SK-N-SH (cell line): ENCODE data around the gene ZNF550. TPM values are rescaled to one million over a fixed set of nuclear protein-coding genes. Genes with fewer than 3 reads are reported as not detected.

Source experiments
- CTCF ChIA-PET: fragments of 300-600, 350-600 bp; formaldehyde crosslinking; extraction: SDS; loops from one replicate; lab custom pipeline; 2021; lab: Yijun Ruan, JAX
- POLR2A ChIA-PET: fragments of 350-600 bp; sonication (Branson Sonifier 250); formaldehyde crosslinking; extraction: SDS; loops from one replicate; lab custom pipeline; 2020; ENCODE audit warnings: antibody characterized with exemption, inconsistent platforms; lab: Yijun Ruan, JAX
- DNase-seq: peaks from one replicate; pipeline ENCODE4 v3.0.0; 2012
- H2AFZ ChIP-seq: fragments of 200-600 bp; sonication (generic); 2 replicates; pipeline ENCODE4 v1.8.1; 2016; ENCODE audit warnings: antibody characterized with exemption, mild to moderate bottlenecking, low read depth
- H3F3A ChIP-seq: fragments of 200-600 bp; sonication (generic); replicated peaks from 2 replicates; pipeline ENCODE3; 2016; ENCODE audit warnings: antibody characterized with exemption, mild to moderate bottlenecking; ENCODE audit not compliant: insufficient read depth
- H3K27ac ChIP-seq, 2 experiments: fragments of 200-500 bp in 1 of 2; fragments of 200-600 bp in 1 of 2; sonication (Bioruptor generic) in 1 of 2; sonication (generic), shearing (Covaris generic) in 1 of 2; 2 replicates each; pipeline versions ENCODE4 v1.5.1 to v1.6.1; 2014 to 2016; ENCODE audit warnings: low read depth in 2 of 2, inconsistent platforms in 1 of 2, low read length in 1 of 2, mild to moderate bottlenecking in 1 of 2, mixed read lengths in 1 of 2
- H3K27me3 ChIP-seq: fragments of 200-600 bp; sonication (generic), shearing (Covaris generic); 2 replicates; pipeline ENCODE4 v1.6.1; 2016; ENCODE audit warnings: mixed run types; ENCODE audit not compliant: insufficient read depth
- H3K36me3 ChIP-seq, 2 experiments: fragments of 200-500 bp in 1 of 2; fragments of 200-600 bp in 1 of 2; sonication (Bioruptor generic) in 1 of 2; sonication (generic) in 1 of 2; replicated peaks in 1 of 2; 2 replicates each; pipeline versions ENCODE3 to v1.5.1; 2014 to 2016; ENCODE audit warnings: low read length in 1 of 2, mild to moderate bottlenecking in 1 of 2; ENCODE audit not compliant: insufficient read depth in 2 of 2, control insufficient read depth in 1 of 2
- H3K4me1 ChIP-seq, 2 experiments: fragments of 200-500 bp in 1 of 2; fragments of 200-600 bp in 1 of 2; sonication (Bioruptor generic) in 1 of 2; sonication (generic), shearing (Covaris generic) in 1 of 2; 2 replicates each; pipeline versions ENCODE4 v1.5.1 to v1.6.1; 2014 to 2016; ENCODE audit warnings: low read depth in 1 of 2, low read length in 1 of 2, mixed run types in 1 of 2; ENCODE audit not compliant: insufficient read depth in 2 of 2, control insufficient read depth in 1 of 2
- H3K4me2 ChIP-seq: fragments of 200-600 bp; sonication (generic), shearing (Covaris generic); 2 replicates; pipeline ENCODE4 v1.6.1; 2017; ENCODE audit warnings: mixed run types
- H3K4me3 ChIP-seq, 2 experiments: fragments of 200-500 bp in 1 of 2; fragments of 200-600 bp in 1 of 2; sonication (Bioruptor generic) in 1 of 2; sonication (generic), shearing (Covaris generic) in 1 of 2; 2 replicates each; pipeline versions ENCODE4 v1.5.1 to v1.8.1; 2014 to 2016; ENCODE audit warnings: low read depth in 2 of 2, inconsistent platforms in 1 of 2, low read length in 1 of 2, mild to moderate bottlenecking in 1 of 2, mixed read lengths in 1 of 2, moderate library complexity in 1 of 2
- H3K79me2 ChIP-seq: fragments of 200-600 bp; sonication (generic); 2 replicates; pipeline ENCODE4 v1.8.1; 2017; ENCODE audit warnings: mild to moderate bottlenecking; ENCODE audit not compliant: insufficient read depth
- H3K9ac ChIP-seq: fragments of 200-600 bp; sonication (generic); 2 replicates; pipeline ENCODE4 v1.6.1; 2017; ENCODE audit warnings: mixed run types
- H3K9me2 ChIP-seq: fragments of 200-600 bp; sonication (generic); 2 replicates; pipeline ENCODE4 v1.6.1; 2017; ENCODE audit warnings: mixed run types
- H3K9me3 ChIP-seq: fragments of 200-600 bp; sonication (generic); 2 replicates; pipeline ENCODE4 v1.6.1; 2017; ENCODE audit warnings: mixed run types, mild to moderate bottlenecking, moderate library complexity
- H4K20me1 ChIP-seq: fragments of 200-600 bp; sonication (generic); 2 replicates; pipeline ENCODE4 v1.6.1; 2017; ENCODE audit warnings: mild to moderate bottlenecking, mixed run types; ENCODE audit not compliant: insufficient read depth
- CTCF ChIP-seq: fragments of 200-600 bp; sonication (generic); IDR thresholded peaks from 2 replicates; pipeline ENCODE4 v1.6.1; 2017; ENCODE audit warnings: antibody characterized with exemption, mild to moderate bottlenecking, moderate library complexity
- ELF1 ChIP-seq: IDR thresholded peaks from 2 replicates; pipeline ENCODE4 v1.4.0; 2012
- FOSL2 ChIP-seq: IDR thresholded peaks from 2 replicates; pipeline ENCODE4 v1.4.0; 2012; ENCODE audit warnings: low read depth, mild to moderate bottlenecking, moderate library complexity, borderline replicate concordance
- FOXJ3 ChIP-seq: sonication (generic); formaldehyde crosslinking; IDR thresholded peaks from 2 replicates; pipeline ENCODE4 v1.5.1; 2020; ENCODE audit warnings: mild to moderate bottlenecking, missing genetic modification reagents
- FOXM1 ChIP-seq: IDR thresholded peaks from 2 replicates; pipeline ENCODE4 v1.4.0; 2012; ENCODE audit warnings: low read depth, mild to moderate bottlenecking
- GATA2 ChIP-seq: sonication (generic); formaldehyde crosslinking; IDR thresholded peaks from 2 replicates; pipeline ENCODE4 v1.5.0; 2020; ENCODE audit warnings: mild to moderate bottlenecking, missing genetic modification reagents
- IRF3 ChIP-seq: fragments of 150-350 bp; IDR thresholded peaks from 2 replicates; pipeline ENCODE4 v1.6.1; 2016; ENCODE audit warnings: mild to moderate bottlenecking, low read depth, low read length
- MAX ChIP-seq: IDR thresholded peaks from 2 replicates; pipeline ENCODE4 v1.4.0; 2012; ENCODE audit warnings: low read depth
- MXI1 ChIP-seq: IDR thresholded peaks from 2 replicates; pipeline ENCODE4 v1.6.1; 2012; ENCODE audit warnings: mild to moderate bottlenecking, low read depth, low read length, improper control_type of control experiment
- NFIC ChIP-seq: IDR thresholded peaks from 2 replicates; pipeline ENCODE4 v1.4.0; 2012; ENCODE audit warnings: borderline replicate concordance
- NRF1 ChIP-seq: IDR thresholded peaks from 2 replicates; pipeline ENCODE4 v1.6.1; 2012; ENCODE audit warnings: low read depth, mild to moderate bottlenecking, low read length
- RCOR1 ChIP-seq: fragments of 150-350 bp; IDR thresholded peaks from 2 replicates; pipeline ENCODE4 v1.6.1; 2017; ENCODE audit warnings: antibody characterized with exemption, low read length
- SIN3A ChIP-seq: IDR thresholded peaks from 2 replicates; pipeline ENCODE4 v1.6.1; 2012; ENCODE audit warnings: low read depth, mild to moderate bottlenecking, low read length, moderate library complexity, borderline replicate concordance
- SMC3 ChIP-seq: IDR thresholded peaks from 2 replicates; pipeline ENCODE4 v1.6.1; 2012; ENCODE audit warnings: low read depth, low read length, improper control_type of control experiment
- TAF1 ChIP-seq: IDR thresholded peaks from 2 replicates; pipeline ENCODE4 v1.6.1; 2012; ENCODE audit warnings: low read depth, mild to moderate bottlenecking, low read length, moderate library complexity, borderline replicate concordance
- TCF12 ChIP-seq: IDR thresholded peaks from 2 replicates; pipeline ENCODE4 v1.4.0; 2012
- WGBS: methylation state at CpG from one replicate; pipeline ENCODE4 v1.1.6; 2017; ENCODE audit warnings: low lambda C conversion rate; 5-methylcytosine and 5-hydroxymethylcytosine counted together
- polyA plus RNA-seq, 3 experiments: library from polyadenylated mRNA; depleted of rRNA; stranded (reverse); fragments of >200 nt; gene quantifications; 2 replicates each; pipeline ENCODE4 v1.2.3, GENCODE V29; 2012

Gene ZNF550
- polyA plus RNA-seq, 1 of the 3 experiments (the other 2 are of a cell fraction): 5.7 TPM

- no peak for TF ChIP-seq CTCF
- TF ChIP-seq FOSL2: no peak
- TF ChIP-seq SMC3: no peak
- TF ChIP-seq TAF1: no peak
These were observed 3.9 kb upstream of the ZNF550 start (continued) for GRCh38 chr19:57563547-57563946.

- Histone ChIP-seq H3K9ac (no peak overlapping the region), H3K4me3 (peak overlapping the region; percentile 97), H3K4me1 (peaks cover 0 to 8% of the 10 kb centered on the region in 2 experiments; a peak in 2 of 4 replicates), H3K4me2 (peak overlapping the region; percentile 88), H4K20me1 (no peaks in the 10 kb centered on the region)
- DNase-seq: peak; percentile 30
- whole genome bisulfite sequencing: 51% methylated on average over 13 of the region's 23 CpGs
- TF ChIP-seq RCOR1 (no peak), TCF12 (no peak), GATA2 (CRISPR knock-in tag) (no peak), IRF3 (no peak), ELF1 (no peak), MXI1 (no peak), FOXJ3 (CRISPR knock-in tag) (no peak), FOXM1 (no peak), SIN3A (no peak)
- TF ChIP-seq, all 33 proteins: peak for 0
- Histone ChIP-seq H2AFZ (peak overlapping the region; percentile 68; the same call in 1 of the 2 replicates), H3K36me3 (peaks cover 10 to 14% of the 10 kb centered on the region in 2 experiments), H3K27ac (no peak overlapping the region), H3K9me2 (no peaks in the 10 kb centered on the region), H3F3A (no peaks in the 10 kb centered on the region), H3K9me3 (peaks cover 7% of the 10 kb centered on the region; the same call in 1 of the 2 replicates), H3K27me3 (no peaks in the 10 kb centered on the region), H3K79me2 (peaks cover 33% of the 10 kb centered on the region)
- ChIA-PET POLR2A (no interaction called here), CTCF (interaction anchor here (1.6 kb wide), 1 partner anchor 13 kb away, joined by 3 read pairs; no protein-coding TSS in a partner anchor)
These were observed 407 bp upstream of the ZNF550 start for GRCh38 chr19:57560049-57560491.

GRCh38 chr19:57559008-57559403 lies 657 bp downstream of the ZNF550 start:
- H3K27me3 ChIP-seq: no peaks in the 10 kb centered on the region
- H3K9me2 ChIP-seq: no peaks in the 10 kb centered on the region
- peak overlapping the region; percentile 75 for H3K9ac ChIP-seq
- H4K20me1 ChIP-seq: no peaks in the 10 kb centered on the region
- peaks cover 0 to 8% of the 10 kb centered on the region in 2 experiments; a peak in 2 of 4 replicates for H3K4me1 ChIP-seq
- H3K27ac ChIP-seq: peak overlapping the region; percentile 38 to 48; a peak in 2 of 4 replicates
- peak overlapping the region; percentile 97 for H3K4me3 ChIP-seq
- TF ChIP-seq NFIC (no peak), MAX (0 out of 2 replicates have a peak, but pooled peaks have one; percentile 32), FOXJ3 (CRISPR knock-in tag) (no peak), IRF3 (no peak), ELF1 (no peak), SIN3A (peak; percentile 4; the same call in 1 of the 2 replicates), NRF1 (no peak)
- H3K9me3 ChIP-seq: peaks cover 7% of the 10 kb centered on the region; the same call in 1 of the 2 replicates
- DNase-seq: peak; percentile 54
- peak overlapping the region; percentile 88 for H3K4me2 ChIP-seq
- peaks cover 33% of the 10 kb centered on the region for H3K79me2 ChIP-seq
- peaks cover 20 to 25% of the 10 kb centered on the region in 2 experiments for H3K36me3 ChIP-seq
- WGBS: 3% methylated on average over 20 of the region's 22 CpGs
- CTCF ChIA-PET: no interaction called here
- peak overlapping the region; percentile 75 for H2AFZ ChIP-seq
- POLR2A ChIA-PET: no interaction called here
- H3F3A ChIP-seq: no peaks in the 10 kb centered on the region
